Measurements from ENCODE around the gene CD300H.

GRCh38 chr17:74554909-74555308 is 12.4 kb downstream of the CD300H start:
- TF ChIP-seq, protein P1, sequence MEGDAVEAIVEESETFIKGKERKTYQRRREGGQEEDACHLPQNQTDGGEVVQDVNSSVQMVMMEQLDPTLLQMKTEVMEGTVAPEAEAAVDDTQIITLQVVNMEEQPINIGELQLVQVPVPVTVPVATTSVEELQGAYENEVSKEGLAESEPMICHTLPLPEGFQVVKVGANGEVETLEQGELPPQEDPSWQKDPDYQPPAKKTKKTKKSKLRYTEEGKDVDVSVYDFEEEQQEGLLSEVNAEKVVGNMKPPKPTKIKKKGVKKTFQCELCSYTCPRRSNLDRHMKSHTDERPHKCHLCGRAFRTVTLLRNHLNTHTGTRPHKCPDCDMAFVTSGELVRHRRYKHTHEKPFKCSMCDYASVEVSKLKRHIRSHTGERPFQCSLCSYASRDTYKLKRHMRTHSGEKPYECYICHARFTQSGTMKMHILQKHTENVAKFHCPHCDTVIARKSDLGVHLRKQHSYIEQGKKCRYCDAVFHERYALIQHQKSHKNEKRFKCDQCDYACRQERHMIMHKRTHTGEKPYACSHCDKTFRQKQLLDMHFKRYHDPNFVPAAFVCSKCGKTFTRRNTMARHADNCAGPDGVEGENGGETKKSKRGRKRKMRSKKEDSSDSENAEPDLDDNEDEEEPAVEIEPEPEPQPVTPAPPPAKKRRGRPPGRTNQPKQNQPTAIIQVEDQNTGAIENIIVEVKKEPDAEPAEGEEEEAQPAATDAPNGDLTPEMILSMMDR (IDR thresholded peaks at IDR 0.05) = no peak
- no peak for TF ChIP-seq ZFX (IDR thresholded peaks at IDR 0.05; ENCODE audit: borderline replicate concordance)
